ENCODE results near the gene SEMA3G.

DNA sequence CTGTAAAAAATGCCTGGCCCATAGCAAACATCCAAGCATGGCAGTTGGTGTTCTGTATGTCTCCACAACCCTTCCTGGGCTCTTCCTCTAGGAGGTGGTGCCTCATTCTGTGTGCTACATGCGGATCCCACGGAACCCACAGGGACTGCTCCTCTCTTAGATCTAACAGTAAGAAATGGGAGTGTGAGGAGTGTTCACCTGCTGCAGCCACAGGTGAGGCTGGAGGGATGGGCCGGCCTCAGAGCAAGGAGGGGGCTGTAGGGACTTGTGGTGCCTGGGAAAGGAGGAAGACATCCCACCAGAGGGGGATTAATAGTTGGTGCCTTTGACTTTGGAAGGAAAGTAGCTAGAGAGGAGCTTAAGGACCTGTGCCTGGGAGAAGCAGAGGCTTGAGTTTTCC lies 22.2 kb downstream of the SEMA3G start:
- TF ChIP-seq, protein P1, sequence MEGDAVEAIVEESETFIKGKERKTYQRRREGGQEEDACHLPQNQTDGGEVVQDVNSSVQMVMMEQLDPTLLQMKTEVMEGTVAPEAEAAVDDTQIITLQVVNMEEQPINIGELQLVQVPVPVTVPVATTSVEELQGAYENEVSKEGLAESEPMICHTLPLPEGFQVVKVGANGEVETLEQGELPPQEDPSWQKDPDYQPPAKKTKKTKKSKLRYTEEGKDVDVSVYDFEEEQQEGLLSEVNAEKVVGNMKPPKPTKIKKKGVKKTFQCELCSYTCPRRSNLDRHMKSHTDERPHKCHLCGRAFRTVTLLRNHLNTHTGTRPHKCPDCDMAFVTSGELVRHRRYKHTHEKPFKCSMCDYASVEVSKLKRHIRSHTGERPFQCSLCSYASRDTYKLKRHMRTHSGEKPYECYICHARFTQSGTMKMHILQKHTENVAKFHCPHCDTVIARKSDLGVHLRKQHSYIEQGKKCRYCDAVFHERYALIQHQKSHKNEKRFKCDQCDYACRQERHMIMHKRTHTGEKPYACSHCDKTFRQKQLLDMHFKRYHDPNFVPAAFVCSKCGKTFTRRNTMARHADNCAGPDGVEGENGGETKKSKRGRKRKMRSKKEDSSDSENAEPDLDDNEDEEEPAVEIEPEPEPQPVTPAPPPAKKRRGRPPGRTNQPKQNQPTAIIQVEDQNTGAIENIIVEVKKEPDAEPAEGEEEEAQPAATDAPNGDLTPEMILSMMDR (IDR thresholded peaks at IDR 0.05): no peak
- TF ChIP-seq ZFX (IDR thresholded peaks at IDR 0.05; ENCODE audit: borderline replicate concordance): no peak
